Measurements from ENCODE around the gene ADAM12. TPM values are rescaled to one million over a fixed set of nuclear protein-coding genes. Genes with fewer than 3 reads are reported as not detected.

The ADAM12 gene
- total RNA-seq, 1 donor from 2014 or later = 22.8 TPM

DNA sequence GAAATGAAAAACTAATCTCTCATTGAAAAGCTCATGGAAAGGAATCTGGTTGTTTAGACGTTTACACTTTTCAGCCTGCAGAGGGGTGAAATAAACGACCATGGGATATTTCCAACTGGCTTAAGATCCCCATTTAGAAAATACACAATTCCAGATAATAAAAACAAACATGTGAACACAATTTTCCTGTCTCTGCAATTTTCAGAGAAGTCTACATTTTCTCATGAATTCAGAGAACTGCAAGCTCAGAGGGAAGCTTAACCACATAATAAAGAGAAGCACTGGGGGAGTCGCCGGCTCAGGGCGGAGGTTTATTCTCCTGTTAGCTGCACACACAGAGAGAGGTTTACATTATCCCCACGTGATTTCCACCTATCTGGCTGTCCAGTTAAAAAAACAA, 276.8 kb downstream of the ADAM12 start:
- peak; percentile 57 for DNase-seq

DNA sequence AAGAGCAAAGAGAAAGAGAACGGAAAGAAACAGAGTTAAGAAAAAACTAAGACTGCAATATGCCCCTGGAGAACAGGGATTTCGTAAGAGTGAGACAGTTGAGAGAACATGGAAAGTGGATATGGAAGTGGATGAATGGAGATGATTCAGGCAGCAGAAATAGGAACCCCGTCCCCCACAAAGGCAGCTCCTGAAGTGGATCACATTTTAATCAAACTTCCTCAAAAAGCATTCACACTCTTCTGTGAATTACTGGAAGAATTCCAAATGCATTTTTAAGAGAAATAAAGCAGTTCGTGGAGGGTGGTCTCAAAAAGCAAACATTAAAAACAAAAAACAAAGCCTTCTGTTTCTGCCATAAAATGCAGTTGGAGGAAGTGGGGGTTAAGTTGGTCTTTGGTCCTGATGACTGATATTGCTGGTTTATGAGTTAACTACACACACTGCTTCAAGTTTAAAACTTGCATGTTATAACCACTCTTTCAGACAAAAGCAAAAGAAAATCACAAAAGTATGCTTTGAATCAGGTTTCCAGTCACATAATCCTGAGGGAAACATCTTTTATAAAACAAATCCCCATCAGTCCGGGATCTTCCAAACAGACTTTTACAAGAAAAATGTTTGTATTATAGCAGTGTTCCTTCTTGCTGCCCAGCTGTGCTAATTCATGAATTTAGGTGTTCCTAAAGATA, 277.6 kb downstream of the ADAM12 start:
- peak; percentile 64 for DNase-seq

DNA sequence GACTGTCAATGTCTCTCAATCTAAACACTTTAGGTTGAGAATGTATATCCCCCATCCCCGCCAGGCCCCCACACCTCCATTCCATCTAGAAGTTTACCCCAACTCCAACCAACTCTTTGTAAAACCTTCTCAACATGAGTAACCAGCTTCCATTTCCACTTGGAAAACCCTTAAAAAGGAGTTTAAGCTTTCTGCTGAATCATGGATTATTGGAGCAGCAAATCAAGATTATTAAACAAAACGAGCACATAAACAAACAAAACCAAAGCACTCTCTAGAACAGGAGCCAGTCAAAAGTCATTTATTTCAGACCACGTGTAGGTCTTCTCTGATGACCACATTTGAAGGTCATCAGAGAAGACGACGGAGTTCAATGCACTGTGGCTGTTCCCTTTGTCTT, 278.4 kb downstream of the ADAM12 start:
- DNase-seq = no peak

DNA sequence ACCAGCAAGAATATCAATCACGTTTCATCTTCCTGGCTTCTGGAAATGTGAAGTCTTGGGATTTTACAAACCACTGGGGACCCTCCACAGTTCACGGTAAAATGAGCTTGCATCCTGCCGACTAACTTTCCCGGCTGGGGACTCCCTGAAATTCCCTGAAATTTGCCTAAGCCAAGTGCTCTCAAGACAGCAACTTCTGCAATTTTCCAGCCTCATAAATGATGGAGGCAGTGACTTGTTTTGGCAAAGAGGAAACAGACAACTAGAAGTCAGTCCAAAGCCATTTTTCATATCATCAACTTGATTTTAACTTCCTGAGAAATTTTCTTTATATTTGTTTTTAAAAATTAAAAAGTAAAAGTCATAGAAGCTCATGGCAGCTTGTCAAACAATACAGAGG, 279.6 kb downstream of the ADAM12 start:
- peak; percentile 39 for DNase-seq

DNA sequence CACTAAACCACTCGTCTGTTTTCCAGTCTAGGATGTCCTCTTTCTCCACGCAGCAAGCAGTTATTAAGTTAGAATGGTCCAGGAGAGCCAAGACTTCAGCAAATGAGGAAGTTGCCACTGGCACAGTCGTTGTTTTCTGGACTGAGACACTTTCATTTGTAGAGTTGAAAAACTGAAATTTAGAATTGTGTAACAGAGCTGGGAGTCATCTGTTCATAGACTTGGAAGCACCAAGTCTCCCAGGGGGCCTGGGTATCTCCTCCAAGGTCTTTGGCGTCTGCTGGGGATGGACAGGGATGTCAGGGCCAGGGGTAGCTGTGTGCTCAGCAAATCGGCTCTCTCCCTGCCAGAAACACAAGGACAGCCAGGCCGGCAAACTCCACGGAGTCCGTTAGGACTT, 283.5 kb downstream of the ADAM12 start:
- no peak for DNase-seq

DNA sequence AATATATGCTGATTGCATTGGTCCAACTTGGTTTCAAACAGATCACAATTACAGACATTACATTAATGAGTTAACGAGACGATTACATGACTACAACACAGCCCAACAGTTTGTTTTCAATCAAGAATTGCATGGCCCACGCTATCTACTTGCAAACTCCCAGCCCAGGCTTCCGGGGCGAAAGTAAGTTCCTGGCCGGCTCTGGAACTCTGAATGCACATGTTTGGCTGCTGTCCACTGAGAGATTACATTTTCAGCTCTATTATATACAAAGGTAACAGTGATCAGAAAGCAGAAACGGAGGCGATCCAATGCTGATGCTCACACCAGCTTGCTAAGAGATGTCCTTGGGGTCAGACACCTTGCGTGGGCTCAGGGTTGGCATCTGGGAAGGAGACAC, 285.6 kb downstream of the ADAM12 start:
- DNase-seq = peak; percentile 32

DNA sequence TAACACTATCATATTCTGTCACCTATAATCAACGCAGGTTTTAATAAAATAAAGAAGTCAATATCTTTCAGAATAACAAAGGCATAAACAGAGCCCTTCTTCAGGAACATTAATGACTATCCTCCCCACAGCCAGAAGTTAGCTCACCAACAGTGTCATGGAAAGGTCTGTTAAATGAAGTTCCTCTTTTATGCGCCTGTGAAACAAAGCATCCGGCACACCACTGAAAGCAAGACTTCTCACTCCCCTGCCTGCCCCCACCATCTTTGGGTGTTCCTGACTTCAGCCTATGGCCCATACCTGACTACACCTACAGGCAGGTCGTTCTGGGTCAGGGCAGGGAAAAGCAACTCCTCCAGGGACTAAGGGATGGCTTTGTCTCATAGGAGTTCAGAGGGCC, 286.5 kb downstream of the ADAM12 start:
- DNase-seq = peak; percentile 20

DNA sequence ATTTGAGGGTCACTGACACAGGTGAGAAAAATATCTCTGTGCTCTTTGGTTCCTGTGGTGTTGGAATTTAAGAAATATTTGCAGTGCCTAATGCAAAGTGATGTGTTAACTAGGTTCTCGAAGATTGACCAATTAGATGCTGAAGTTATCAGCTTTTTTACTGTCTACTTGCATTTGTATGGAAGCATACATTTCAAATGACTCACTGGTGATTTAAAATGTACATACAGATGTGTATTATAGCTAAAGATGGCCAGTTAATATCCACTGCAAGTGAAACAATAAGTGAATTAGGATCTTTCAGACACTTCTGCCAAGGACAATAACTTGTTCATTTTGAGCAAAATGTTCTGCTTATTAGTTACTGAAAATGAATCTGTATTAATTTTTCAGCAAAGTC, 287.0 kb downstream of the ADAM12 start:
- DNase-seq = no peak

DNA sequence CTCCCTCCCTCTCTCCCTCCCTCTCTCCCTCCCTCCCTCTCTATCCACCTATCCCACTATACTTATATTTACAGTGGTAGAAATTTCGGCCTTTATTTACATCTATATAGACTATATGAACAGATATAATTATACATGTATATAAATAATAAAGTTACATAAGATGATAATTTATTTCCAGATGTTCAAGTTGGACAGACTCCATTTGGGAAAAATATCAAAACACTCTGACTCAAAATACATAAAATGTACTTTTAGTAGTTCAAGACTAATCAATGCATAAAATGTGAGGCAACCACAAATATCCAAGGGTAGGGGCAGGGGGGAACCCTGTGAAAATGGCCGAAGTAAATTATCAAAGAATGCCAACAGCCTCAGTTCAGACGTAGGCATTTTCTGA, 288.9 kb downstream of the ADAM12 start:
- peak; percentile 31 for DNase-seq

DNA sequence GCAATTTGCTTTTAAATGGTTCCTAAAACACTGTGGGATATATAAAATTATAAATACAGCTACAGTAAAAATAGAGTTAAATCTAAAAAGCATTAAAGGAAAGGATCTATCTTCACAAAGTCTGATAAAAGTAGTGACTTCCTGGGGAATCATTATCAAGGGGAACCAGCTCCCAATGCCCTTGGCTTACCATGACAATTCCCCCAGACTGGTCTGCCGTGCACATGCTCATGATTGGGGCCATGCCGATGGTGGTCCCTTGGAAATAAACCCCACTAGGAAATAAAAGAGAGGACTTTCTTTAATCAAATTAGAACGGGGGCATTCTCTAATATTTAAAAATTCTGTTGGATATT, 290.1 kb downstream of the ADAM12 start:
- no peak for DNase-seq

DNA sequence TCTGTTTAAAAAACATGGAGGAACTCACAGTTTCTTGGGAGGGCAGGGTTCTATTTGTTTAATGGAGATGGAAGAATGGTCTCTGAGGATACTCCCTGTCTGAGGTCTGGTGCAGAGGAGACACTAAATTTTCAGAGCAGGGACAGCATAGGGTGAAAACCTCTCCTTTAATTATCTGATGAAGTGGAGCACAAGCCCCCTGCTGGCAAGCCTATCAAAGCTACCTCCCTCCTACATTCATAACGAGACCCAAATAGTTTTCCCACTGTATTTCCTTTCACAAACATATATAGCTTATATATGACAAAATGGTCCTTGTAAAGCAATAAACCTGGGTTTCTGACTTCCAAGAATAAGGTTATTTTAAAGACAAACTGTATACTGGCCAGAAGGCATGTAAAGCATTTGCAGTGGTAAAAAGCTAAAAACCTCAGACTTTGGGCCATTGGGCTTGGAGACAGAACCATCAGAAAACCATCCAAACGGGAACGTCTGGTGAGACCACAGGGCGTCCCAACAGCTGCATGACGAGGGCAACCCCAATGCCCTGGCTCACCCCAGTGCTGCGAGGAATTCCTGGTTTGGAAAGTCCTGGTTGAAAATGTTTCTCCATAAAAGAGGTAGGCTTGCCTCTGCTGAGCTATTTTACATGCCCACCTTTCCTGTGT, 290.6 kb downstream of the ADAM12 start:
- DNase-seq = no peak

DNA sequence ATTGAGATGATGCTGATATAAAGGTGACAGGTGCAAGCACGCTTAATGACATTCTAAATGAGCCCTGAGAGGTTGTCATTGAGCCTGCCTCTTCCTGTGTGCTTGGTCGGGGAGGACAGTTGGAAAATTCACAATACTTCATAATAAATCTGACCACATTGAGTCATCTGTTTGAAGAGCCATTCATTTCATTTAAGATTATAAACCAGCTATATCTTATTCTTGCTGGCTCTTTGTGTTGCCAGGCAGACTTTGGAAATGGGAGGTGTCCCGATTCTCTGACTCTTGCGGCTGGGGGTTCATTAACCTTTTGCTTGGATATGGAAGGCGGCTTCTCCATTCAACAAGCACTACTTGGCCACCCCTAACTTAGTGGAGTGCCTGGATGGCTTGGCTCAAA, 293.7 kb downstream of the ADAM12 start:
- no peak for DNase-seq

DNA sequence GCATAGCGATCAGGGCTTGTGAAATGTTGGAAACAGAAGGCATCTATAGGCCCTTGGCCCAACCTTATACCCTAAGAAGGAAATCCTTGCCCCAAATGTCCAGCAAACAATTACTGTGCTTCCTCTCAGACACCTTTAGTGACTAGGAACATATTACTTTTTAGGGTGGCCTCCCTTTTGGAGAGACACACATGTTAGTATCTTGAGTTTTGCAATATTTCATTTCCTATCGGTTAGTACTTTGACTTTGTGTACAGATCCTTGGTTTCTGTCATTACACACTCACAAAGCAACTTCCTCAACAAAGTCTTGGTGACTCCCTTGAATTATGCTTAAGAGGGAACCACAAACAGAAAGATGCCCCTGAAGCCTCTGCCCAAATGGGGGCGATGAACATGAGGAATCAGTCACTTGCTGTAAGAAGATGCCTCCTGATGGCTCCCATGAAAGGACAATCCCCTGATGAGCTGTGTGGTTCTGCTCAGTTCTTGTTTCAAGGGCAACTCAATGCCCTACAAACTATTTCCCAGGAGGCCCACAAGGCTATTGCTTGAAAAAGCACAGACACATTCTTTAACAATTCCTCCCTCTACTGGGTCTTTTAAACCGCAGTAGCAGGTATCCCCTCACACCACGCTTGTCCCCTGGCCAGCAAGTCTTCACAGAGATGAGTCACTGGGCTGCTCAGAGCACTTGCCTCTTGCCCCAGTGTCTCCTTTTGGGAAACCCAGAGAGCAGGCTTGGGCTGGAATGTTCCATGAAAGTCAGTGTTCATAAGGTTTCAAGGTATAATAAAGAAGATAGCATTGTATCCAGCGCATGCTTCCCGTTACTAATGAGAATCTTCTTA, 295.7 kb downstream of the ADAM12 start:
- DNase-seq = no peak

DNA sequence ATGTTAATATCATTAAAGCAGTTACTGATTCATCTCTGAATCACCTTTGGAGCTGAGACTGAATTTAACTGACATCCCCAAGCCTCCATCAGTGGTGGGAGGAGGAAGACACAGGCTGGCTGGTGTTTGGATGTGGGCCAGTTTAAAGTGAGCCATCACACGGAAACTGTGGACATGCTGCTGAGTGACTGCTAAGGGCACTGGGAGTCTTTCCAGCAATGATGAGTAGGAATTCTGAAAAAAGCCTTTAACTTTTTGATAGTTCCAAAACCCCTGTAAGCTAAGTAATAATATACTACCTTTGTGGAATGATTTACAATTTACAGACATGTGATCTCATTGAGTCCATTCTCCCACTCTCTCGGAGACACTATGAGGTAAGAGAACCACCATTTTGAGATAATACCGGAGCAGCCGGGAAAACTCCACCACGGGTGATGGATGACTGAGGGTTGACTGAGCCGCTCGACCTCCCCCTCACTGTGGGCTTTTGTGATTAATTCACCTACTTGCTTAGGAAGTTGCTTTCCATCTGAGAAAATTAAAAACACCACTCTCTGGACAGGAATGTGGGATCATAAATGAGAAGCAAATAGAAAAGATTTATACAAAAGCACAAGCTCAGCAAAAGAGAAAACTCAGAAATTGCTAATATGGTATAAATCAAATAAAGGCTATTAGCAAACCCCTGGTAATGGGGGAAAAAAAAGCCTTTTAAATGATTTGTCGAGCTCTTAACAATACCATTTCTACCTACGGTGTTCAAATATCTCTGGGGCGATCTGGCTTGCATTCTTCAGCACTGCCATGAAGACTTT, 297.2 kb downstream of the ADAM12 start:
- no peak for DNase-seq

DNA sequence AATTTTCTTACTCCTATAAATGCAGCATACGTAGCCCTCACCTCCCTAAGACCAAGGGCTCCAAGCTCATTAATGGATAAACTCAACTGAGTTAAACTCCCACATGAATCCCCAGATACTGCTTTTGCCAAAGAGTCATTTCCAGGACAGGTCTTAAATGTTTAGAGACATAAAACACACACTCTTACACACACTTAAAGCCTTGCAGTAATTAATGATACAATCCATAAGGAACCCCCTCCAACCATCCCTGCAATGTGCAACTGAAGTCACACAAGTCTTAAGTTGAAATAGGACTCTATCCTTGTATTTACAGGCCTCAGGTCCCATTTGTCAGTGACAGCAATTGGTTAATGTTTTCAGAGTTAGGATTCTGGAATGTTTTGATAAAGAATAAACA, 297.8 kb downstream of the ADAM12 start:
- DNase-seq = no peak

DNA sequence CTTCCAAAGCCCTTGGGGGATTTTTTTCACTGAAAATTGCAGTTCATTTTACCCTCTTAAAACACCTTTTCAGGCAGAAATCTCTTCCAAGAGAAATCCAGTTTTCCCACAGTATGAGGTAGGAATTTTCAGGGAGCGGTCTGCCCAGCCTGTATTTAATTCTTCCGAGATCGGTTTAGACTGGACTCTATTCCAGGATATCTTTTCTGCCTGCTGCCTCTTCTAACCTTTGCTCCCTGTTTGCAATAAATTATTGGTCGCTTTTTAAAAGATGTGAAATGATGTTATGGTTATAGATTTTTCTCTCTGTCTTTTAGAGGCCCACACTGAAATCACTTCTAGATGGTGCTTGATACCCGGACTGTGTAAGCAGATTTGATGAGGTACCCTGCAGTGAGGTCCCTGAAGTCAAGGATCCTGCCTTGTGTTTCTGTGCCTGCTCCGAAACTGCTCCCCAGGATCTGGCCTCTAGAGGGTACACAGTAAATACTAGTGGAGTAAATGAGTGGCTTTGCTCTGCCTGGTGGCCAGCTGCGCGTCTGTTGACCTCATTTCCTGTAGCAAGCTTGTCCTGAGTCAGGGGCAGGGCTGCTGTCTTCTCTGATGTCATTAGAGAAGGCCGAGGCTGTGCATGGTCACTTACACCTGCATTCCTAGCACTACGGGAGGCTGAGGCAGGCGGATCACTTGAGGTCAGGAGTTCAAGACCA, 300.3 kb downstream of the ADAM12 start:
- no peak for DNase-seq

DNA sequence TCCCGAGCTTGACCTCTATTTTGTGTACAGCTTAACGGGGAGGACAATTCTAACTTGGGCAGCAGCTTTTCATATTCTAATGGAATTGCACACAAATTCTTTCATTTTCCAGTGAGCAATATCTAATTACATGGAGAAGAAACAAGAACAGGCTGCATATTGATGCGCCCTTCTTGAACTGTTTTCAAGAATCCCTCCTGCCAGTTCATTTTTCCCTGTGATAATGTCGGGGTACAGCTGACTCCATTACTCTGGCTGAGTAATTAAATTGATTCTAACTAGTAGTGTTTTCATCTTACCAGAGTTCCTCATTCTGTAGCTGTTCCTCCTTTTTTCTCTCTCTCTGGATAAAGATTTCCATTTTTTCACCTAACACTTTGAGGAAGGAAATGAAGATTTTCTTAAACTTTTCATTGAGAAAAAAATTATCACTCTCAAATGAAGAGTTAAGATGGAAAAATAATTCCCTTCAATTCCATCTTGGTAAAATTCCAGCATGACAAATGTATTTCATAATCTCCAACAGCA, 301.1 kb downstream of the ADAM12 start:
- no peak for DNase-seq

DNA sequence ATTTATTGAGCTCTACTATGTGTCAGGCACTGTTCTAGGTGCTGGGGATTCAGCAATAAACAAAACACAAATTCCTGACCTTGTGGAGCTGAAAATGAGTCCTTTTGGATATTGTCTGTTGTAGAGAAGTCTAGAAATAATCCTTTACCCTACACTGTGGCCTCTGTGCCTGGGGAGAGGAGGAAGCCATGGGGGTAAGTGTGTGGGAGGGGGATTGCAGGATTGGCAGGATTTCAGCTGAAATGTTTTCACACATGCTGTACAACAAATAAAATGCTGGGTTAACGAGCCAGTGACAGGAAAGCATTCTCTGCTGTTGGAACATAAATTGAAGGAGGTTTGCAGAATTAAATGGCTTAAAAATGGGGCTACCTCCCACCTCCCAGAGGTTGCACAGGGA, 302.5 kb downstream of the ADAM12 start:
- DNase-seq = no peak

DNA sequence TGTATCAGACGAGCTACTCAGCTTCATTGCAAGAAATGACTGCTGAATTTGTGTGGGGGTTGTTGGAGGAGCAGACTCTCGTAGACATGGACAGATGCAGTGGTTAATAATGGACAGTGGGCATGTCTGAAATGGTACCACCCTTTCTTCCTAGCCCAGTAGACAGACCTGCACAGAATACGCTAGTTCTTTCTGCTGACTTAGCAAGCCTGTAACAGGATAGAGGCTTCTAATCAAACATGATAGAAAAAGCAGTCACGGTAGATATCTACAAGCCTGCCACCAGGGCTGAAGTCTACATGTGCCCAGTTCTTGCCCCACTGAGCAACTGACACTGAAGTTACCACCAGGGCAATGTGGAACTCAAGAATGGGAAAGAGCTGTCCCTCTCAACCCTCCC, 303.9 kb downstream of the ADAM12 start:
- no peak for DNase-seq

DNA sequence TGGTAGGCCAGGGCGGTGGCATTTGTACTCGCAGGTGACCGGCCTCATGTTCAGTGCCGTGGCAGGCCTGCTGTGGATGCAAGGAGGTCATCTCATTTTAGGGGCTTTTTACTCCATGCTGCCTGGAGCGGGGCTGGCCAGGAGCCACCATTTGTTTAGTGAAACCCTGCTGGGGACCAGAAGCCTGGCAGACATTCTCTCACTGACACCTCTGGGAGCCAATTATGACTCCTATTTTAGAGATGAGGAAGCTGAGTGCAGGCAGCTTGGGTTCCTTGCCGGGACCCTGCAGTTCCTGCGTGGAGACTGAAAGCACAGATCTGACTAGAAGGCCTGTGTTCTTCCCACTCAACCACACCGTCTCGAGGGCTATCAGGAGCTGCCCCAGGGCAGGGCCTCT, 305.3 kb downstream of the ADAM12 start:
- no peak for DNase-seq

DNA sequence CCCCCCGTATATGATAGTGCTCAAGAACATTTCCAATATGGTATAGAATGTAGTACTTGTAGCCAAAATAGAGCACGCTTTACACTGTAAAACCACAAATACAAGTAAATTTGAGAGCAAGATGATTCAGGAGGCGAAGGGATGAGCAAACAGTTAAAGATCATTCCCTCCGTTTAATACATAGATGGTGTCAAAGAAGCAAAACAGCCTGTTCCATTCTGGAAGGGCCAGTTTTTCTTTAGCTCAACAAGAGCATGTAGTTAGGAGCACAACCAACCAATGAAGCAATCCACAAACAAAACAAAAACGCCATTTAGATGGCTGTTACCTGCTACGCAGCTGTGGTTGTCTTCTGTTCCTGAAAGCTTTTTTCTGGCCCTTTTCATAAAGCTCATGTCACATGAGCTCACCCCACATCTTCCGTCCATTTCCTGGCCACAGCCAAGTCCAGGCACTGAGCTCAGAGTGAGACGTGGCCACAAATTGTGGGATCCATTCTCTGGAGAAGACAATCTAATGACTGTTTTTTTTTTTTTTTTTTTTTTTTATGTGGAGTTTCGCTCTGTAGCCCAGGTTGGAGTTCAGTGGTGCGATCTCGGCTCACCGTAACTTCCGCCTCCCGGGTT, 306.3 kb downstream of the ADAM12 start:
- DNase-seq = no peak
